ENCODE data around the gene CSNK1A1.

GRCh38 chr5:149453618-149454415 is 97.4 kb downstream of the CSNK1A1 start:
- no peak for TF ChIP-seq EP300 (IDR thresholded peaks at IDR 0.05)
- TF ChIP-seq CTCF (IDR thresholded peaks at IDR 0.05): no peak
